Effector memory CD4-positive, alpha-beta T cell (primary cell): ENCODE results near the gene HAUS2.

Experiments
- DNase-seq, 3 donors: peaks; one replicate each; pipeline ENCODE4 v3.0.0-alpha.2; 2020
- H3K27ac ChIP-seq: 2 replicates; pipeline ENCODE4 v1.7.0; 2013; ENCODE audit warnings: mild to moderate bottlenecking, low read length, moderate library complexity; ENCODE audit not compliant: insufficient read depth, poor library complexity, severe bottlenecking
- H3K27me3 ChIP-seq: replicated peaks from 2 replicates; pipeline ENCODE4 v1.7.0; 2013; ENCODE audit warnings: mild to moderate bottlenecking, low read length; ENCODE audit not compliant: insufficient read depth, control insufficient read depth, poor library complexity, severe bottlenecking
- H3K36me3 ChIP-seq: 2 replicates; pipeline ENCODE4 v1.7.0; 2013; ENCODE audit warnings: mild to moderate bottlenecking, low read length, moderate library complexity; ENCODE audit not compliant: control insufficient read depth, insufficient read depth
- H3K4me1 ChIP-seq: 2 replicates; pipeline ENCODE4 v1.7.0; 2013; ENCODE audit warnings: low read length, mild to moderate bottlenecking; ENCODE audit not compliant: control insufficient read depth, insufficient read depth, poor library complexity, severe bottlenecking
- H3K4me3 ChIP-seq: 2 replicates; pipeline ENCODE4 v1.7.0; 2013; ENCODE audit warnings: low read length, low read depth, mild to moderate bottlenecking; ENCODE audit not compliant: insufficient read depth, poor library complexity, severe bottlenecking
- H3K9me3 ChIP-seq: 2 replicates; pipeline ENCODE4 v1.7.0; 2013; ENCODE audit warnings: mild to moderate bottlenecking, low read length, moderate library complexity; ENCODE audit not compliant: control insufficient read depth

The HAUS2 gene

GRCh38 chr15:42608110-42608531, 59.5 kb downstream of the HAUS2 start:
- H3K36me3 ChIP-seq = no peaks in the 10 kb centered on the region
- DNase-seq = peak in 2 of 3 donors; percentile 5 to 7
- H3K27ac ChIP-seq = no peak overlapping the region
- H3K4me1 ChIP-seq = peaks cover 16% of the 10 kb centered on the region
- no peaks in the 10 kb centered on the region for H3K9me3 ChIP-seq
- H3K27me3 ChIP-seq = no peaks in the 10 kb centered on the region
- no peak overlapping the region for H3K4me3 ChIP-seq

GRCh38 chr15:42608752-42609488, 60.3 kb downstream of the HAUS2 start:
- Histone ChIP-seq H3K9me3 (no peaks in the 10 kb centered on the region), H3K4me1 (peaks cover 16% of the 10 kb centered on the region), H3K4me3 (no peak overlapping the region), H3K27ac (no peak overlapping the region), H3K27me3 (no peaks in the 10 kb centered on the region), H3K36me3 (no peaks in the 10 kb centered on the region)
- DNase-seq = no peak

- no peak overlapping the region for H3K4me3 ChIP-seq
- no peak overlapping the region for H3K27ac ChIP-seq
- H3K27me3 ChIP-seq = no peaks in the 10 kb centered on the region
- H3K9me3 ChIP-seq = no peaks in the 10 kb centered on the region
- no peak for DNase-seq
- H3K36me3 ChIP-seq = no peaks in the 10 kb centered on the region
- H3K4me1 ChIP-seq = peaks cover 12% of the 10 kb centered on the region
Observed at GRCh38 chr15:42611532-42611931, 62.9 kb downstream of the HAUS2 start.

GRCh38 chr15:42612367-42612912, 63.8 kb downstream of the HAUS2 start:
- Histone ChIP-seq H3K4me3 (no peak overlapping the region), H3K27ac (no peak overlapping the region), H3K4me1 (peaks cover 12% of the 10 kb centered on the region), H3K27me3 (no peaks in the 10 kb centered on the region), H3K9me3 (no peaks in the 10 kb centered on the region), H3K36me3 (no peaks in the 10 kb centered on the region)
- DNase-seq = no peak

GRCh38 chr15:42616107-42616506, 67.5 kb downstream of the HAUS2 start:
- Histone ChIP-seq H3K36me3 (no peaks in the 10 kb centered on the region), H3K9me3 (no peaks in the 10 kb centered on the region), H3K4me3 (no peak overlapping the region), H3K4me1 (no peaks in the 10 kb centered on the region), H3K27ac (no peak overlapping the region), H3K27me3 (no peaks in the 10 kb centered on the region)
- DNase-seq = no peak
